Adrenal gland (tissue), 5 donors: ENCODE results near the gene KRT80.

ENCODE experiments used
- CTCF ChIP-seq, 6 experiments: fragments of 450-650 bp in 4 of 6; fragments of 200-600 bp in 2 of 6; sonication (generic) in 1 of 6; IDR thresholded peaks; 1 replicate in 5 of 6; 2 replicates in 1 of 6; pipeline versions ENCODE4 v1.5.1 to v1.8.0; 2016 to 2021; ENCODE audit warnings: antibody characterized with exemption in 6 of 6, mild to moderate bottlenecking in 2 of 6, moderate library complexity in 1 of 6
- POLR2A ChIP-seq, 2 donors: fragments of 450-650 bp; IDR thresholded peaks; one replicate each; pipeline ENCODE4 v1.6.1; 2017; ENCODE audit warnings: antibody characterized with exemption in 2 of 2, mild to moderate bottlenecking in 2 of 2, moderate library complexity in 1 of 2
- donor health status: DM: no; HTN: no; CAD: no.

- TF ChIP-seq POLR2A (IDR thresholded peaks at IDR 0.05) (no peak), CTCF (IDR thresholded peaks at IDR 0.05) (no peak)
Measured at GRCh38 chr12:52125476-52125900, 66.3 kb downstream of the KRT80 start.
